B cell (primary cell): ENCODE measurements around the gene BRMS1.
"Not testable (repeated sequence)": the region's sequence is repeated elsewhere in the genome, so short reads cannot be mapped to it uniquely, and the experiment has no call there.

Source experiments
- EZH2 ChIP-seq: IDR thresholded peaks from 2 replicates; pipeline ENCODE4 v1.6.1; 2012; ENCODE audit warnings: borderline replicate concordance, low read depth, mild to moderate bottlenecking, moderate library complexity, low read length; ENCODE audit not compliant: insufficient read depth, poor library complexity, severe bottlenecking
- TF ChIP-seq, protein P1 (sequence below): fragments of 200-600 bp; IDR thresholded peaks from one replicate; pipeline ENCODE4 v1.8.0; 2022; ENCODE audit warnings: antibody characterized with exemption, mild to moderate bottlenecking

DNA sequence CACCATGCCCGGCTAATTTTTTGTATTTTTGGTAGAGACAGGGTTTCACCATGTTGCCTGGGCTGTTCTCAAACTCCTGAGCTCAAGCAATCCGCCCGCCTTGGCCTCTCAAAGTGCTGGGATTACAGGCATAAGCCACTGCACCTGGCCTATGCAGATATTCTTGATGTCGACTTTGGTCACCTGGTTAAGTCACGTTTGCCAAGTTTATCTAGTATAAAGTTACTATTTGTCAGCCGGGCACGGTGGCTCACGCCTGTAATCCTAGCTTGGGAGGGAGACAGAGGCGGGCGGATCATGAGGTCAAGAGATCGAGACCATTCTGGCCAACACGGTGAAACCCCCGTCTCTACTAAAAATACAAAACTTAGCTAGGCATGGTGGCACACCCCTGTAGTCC lies 39.4 kb upstream of the BRMS1 start:
- TF ChIP-seq, protein P1, sequence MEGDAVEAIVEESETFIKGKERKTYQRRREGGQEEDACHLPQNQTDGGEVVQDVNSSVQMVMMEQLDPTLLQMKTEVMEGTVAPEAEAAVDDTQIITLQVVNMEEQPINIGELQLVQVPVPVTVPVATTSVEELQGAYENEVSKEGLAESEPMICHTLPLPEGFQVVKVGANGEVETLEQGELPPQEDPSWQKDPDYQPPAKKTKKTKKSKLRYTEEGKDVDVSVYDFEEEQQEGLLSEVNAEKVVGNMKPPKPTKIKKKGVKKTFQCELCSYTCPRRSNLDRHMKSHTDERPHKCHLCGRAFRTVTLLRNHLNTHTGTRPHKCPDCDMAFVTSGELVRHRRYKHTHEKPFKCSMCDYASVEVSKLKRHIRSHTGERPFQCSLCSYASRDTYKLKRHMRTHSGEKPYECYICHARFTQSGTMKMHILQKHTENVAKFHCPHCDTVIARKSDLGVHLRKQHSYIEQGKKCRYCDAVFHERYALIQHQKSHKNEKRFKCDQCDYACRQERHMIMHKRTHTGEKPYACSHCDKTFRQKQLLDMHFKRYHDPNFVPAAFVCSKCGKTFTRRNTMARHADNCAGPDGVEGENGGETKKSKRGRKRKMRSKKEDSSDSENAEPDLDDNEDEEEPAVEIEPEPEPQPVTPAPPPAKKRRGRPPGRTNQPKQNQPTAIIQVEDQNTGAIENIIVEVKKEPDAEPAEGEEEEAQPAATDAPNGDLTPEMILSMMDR = not testable (repeated sequence)
- TF ChIP-seq EZH2 = not testable (repeated sequence)
